ENCODE results near the gene MEGF11. TPM values are rescaled to one million over a fixed set of nuclear protein-coding genes. Genes with fewer than 3 reads are reported as not detected.

The MEGF11 gene
- total and polyA plus RNA-seq, 10 donors, result 0.02 to 0.61 (median 0.23) TPM; not detected in 4

GRCh38 chr15:66241087-66241907, 12.3 kb downstream of the MEGF11 start:
- 75 to 87% (median 79%) methylated on average over 10 to 12 of the region's 12 CpGs for WGBS, 5 donors
- intact Hi-C loops (cut with DNase I; ENCODE audit: low total_unique reads), result no loop called here
- Histone ChIP-seq H3K27me3 (replicated peaks in 1 of 7) (peaks cover 0 to 42% (median 0%) of the 10 kb centered on the region in 7 donors), H3K4me3 (no peak overlapping the region), H3K27ac (no peak overlapping the region), H3K36me3 (no peaks in the 10 kb centered on the region), H3K4me1 (no peaks in the 10 kb centered on the region), H3K9me3 (no peaks in the 10 kb centered on the region)
- DNase-seq, result no peak
- TF ChIP-seq POLR2A (IDR thresholded peaks at IDR 0.05) (no peak), CTCF (IDR thresholded peaks at IDR 0.05 in 8 of 11, conservative IDR thresholded peaks at IDR 0.05 in 3 of 11) (no peak), POLR2AphosphoS5 (IDR thresholded peaks at IDR 0.05) (no peak)

GRCh38 chr15:66240240-66240794, 13.2 kb downstream of the MEGF11 start:
- intact Hi-C loops (cut with DNase I; ENCODE audit: low total_unique reads), result no loop called here
- DNase-seq, result no peak
- Histone ChIP-seq H3K27ac (no peak overlapping the region), H3K36me3 (no peaks in the 10 kb centered on the region), H3K9me3 (no peaks in the 10 kb centered on the region), H3K27me3 (replicated peaks in 1 of 7) (peaks cover 0 to 49% (median 0%) of the 10 kb centered on the region in 7 donors), H3K4me3 (no peak overlapping the region), H3K4me1 (no peaks in the 10 kb centered on the region)
- TF ChIP-seq POLR2A (IDR thresholded peaks at IDR 0.05), result no peak
- no peak for TF ChIP-seq POLR2AphosphoS5 (IDR thresholded peaks at IDR 0.05)
- TF ChIP-seq CTCF (IDR thresholded peaks at IDR 0.05 in 8 of 11, conservative IDR thresholded peaks at IDR 0.05 in 3 of 11), result no peak
- 67 to 85% (median 81%) methylated on average over 9 of the region's 9 CpGs for WGBS, 5 donors

- Histone ChIP-seq H3K36me3 (no peaks in the 10 kb centered on the region), H3K27ac (no peak overlapping the region), H3K9me3 (no peaks in the 10 kb centered on the region), H3K4me3 (no peak overlapping the region), H3K4me1 (no peaks in the 10 kb centered on the region), H3K27me3 (replicated peaks in 1 of 7) (peaks cover 0 to 57% (median 0%) of the 10 kb centered on the region in 7 donors)
- intact Hi-C loops (cut with DNase I; ENCODE audit: low total_unique reads), result no loop called here
- DNase-seq, result peak; percentile 47
- WGBS, 5 donors, result 95 to 100% (median 97%) methylated on average over 3 to 4 of the region's 4 CpGs
- no peak for TF ChIP-seq CTCF (IDR thresholded peaks at IDR 0.05 in 8 of 11, conservative IDR thresholded peaks at IDR 0.05 in 3 of 11)
- TF ChIP-seq POLR2A (IDR thresholded peaks at IDR 0.05), result no peak
- no peak for TF ChIP-seq POLR2AphosphoS5 (IDR thresholded peaks at IDR 0.05)
These were observed 14.0 kb downstream of the MEGF11 start for GRCh38 chr15:66239514-66239913.

- no peaks in the 10 kb centered on the region for H3K4me1 ChIP-seq
- no peak overlapping the region for H3K4me3 ChIP-seq
- WGBS, 5 donors, result 80 to 96% (median 87%) methylated on average over 4 to 5 of the region's 5 CpGs
- peaks cover 0 to 54% (median 0%) of the 10 kb centered on the region in 7 donors for H3K27me3 ChIP-seq (replicated peaks in 1 of 7)
- no peaks in the 10 kb centered on the region for H3K9me3 ChIP-seq
- peak; percentile 28 for DNase-seq
- no peak overlapping the region for H3K27ac ChIP-seq
- H3K36me3 ChIP-seq, result no peaks in the 10 kb centered on the region
- intact Hi-C loops (cut with DNase I; ENCODE audit: low total_unique reads), result no loop called here
- no peak for TF ChIP-seq POLR2A (IDR thresholded peaks at IDR 0.05)
- no peak for TF ChIP-seq POLR2AphosphoS5 (IDR thresholded peaks at IDR 0.05)
- no peak for TF ChIP-seq CTCF (IDR thresholded peaks at IDR 0.05 in 8 of 11, conservative IDR thresholded peaks at IDR 0.05 in 3 of 11)
These were observed 15.2 kb downstream of the MEGF11 start for GRCh38 chr15:66238318-66238717.
